Measurements from ENCODE around the gene RGS2. TPM values are rescaled to one million over a fixed set of nuclear protein-coding genes. Genes with fewer than 3 reads are reported as not detected.

RGS2 gene
- total and polyA plus RNA-seq, 9 of the 15 experiments (the other 6 are each of a cell fraction or from before 2014, with no cell fraction given) = 2.5 to 5.4 (median 3.8) TPM

- TF ChIP-seq SP2 (IDR thresholded peaks at IDR 0.05; ENCODE audit: extremely low read depth, low read depth, low read length, poor library complexity, severe bottlenecking) (no peak), POU5F1 (IDR thresholded peaks at IDR 0.05; ENCODE audit: borderline replicate concordance, low read depth, low read length, partially characterized antibody) (no peak), CHD1 (IDR thresholded peaks at IDR 0.05; ENCODE audit: low read length) (no peak), NEUROD1 (IDR thresholded peaks at IDR 0.05; ENCODE audit: borderline replicate concordance, low read depth, low read length, partially characterized antibody) (no peak), DACH1 (IDR thresholded peaks at IDR 0.05; ENCODE audit: partially characterized antibody) (no peak), ZBTB9 (CRISPR knock-in tag; IDR thresholded peaks at IDR 0.05) (no peak), ZNF3 (CRISPR knock-in tag; IDR thresholded peaks at IDR 0.05) (no peak)
- TF ChIP-seq, protein P1, sequence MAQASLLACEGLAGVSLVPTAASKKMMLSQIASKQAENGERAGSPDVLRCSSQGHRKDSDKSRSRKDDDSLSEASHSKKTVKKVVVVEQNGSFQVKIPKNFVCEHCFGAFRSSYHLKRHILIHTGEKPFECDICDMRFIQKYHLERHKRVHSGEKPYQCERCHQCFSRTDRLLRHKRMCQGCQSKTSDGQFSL (CRISPR knock-in tag; IDR thresholded peaks at IDR 0.05) = no peak
- TF ChIP-seq, protein P1 (tag; IDR thresholded peaks at IDR 0.05) = no peak
Observed at GRCh38 chr1:192817246-192817645, 8.4 kb downstream of the RGS2 start (continued).

GRCh38 chr1:192821296-192821695, 12.5 kb downstream of the RGS2 start:
- H3K4me1 ChIP-seq (replicated peaks in 1 of 2; ENCODE audit: control insufficient read depth in 2 of 2, insufficient read depth in 2 of 2, low read length in 2 of 2) = no peaks in the 10 kb centered on the region
- no peak overlapping the region for H3K4me3 ChIP-seq
- ATAC-seq = no peak
- no peaks in the 10 kb centered on the region for H3K79me2 ChIP-seq (ENCODE audit: control insufficient read depth, insufficient read depth, low read length)
- no peaks in the 10 kb centered on the region for H3K9me3 ChIP-seq (replicated peaks; ENCODE audit: control insufficient read depth, insufficient read depth, low read depth, low read length)
- intact Hi-C loops (cut with micrococcal nuclease) = no loop called here
- H3K4me2 ChIP-seq (ENCODE audit: insufficient read depth, low read length) = no peak overlapping the region
- WGBS (ENCODE audit: insufficient coverage, low coverage, missing lambda C conversion rate) = 3% methylated on average over 3 of the region's 3 CpGs
- no peaks in the 10 kb centered on the region for H3K36me3 ChIP-seq (ENCODE audit: control insufficient read depth, insufficient read depth, low read length)
- no peak for FAIRE-seq
- no peak overlapping the region for H2AFZ ChIP-seq (ENCODE audit: low read depth, low read length)
- DNase-seq (ENCODE audit: extremely low read depth in 1 of 4, low spot score in 3 of 4) = no peak
- H3K27me3 ChIP-seq (ENCODE audit: control insufficient read depth in 2 of 2, insufficient read depth in 2 of 2, low read length in 2 of 2) = peaks cover 0 to 4% of the 10 kb centered on the region in 2 experiments; a peak in 2 of 5 replicates
- H3K9ac ChIP-seq (ENCODE audit: insufficient read depth in 1 of 2, low read depth in 2 of 2, low read length in 2 of 2) = no peak overlapping the region
- H3K27ac ChIP-seq (ENCODE audit: extremely low read depth, low read depth, low read length) = no peak overlapping the region
- H3K9me1 ChIP-seq (ENCODE audit: control insufficient read depth, insufficient read depth, low read length) = no peaks in the 10 kb centered on the region
- in situ Hi-C loops (cut with MboI) = no loop called here
- ChIA-PET POLR2A (interaction anchor here (1.1 kb wide), 1 partner anchor 11 kb away, joined by 3 read pairs; no protein-coding TSS in a partner anchor), CTCF (ENCODE audit: low intra/inter-chr PET ratio) (no interaction called here)
- H4K20me1 ChIP-seq (replicated peaks; ENCODE audit: control insufficient read depth, insufficient read depth, low read length) = no peaks in the 10 kb centered on the region
- no TSS peak for BruUV-seq (replicated peaks)
- no peak for TF ChIP-seq GTF2F1 (IDR thresholded peaks at IDR 0.05; ENCODE audit: low read depth, low read length)
